Measurements from ENCODE around the gene PTGER2. TPM values are rescaled to one million over a fixed set of nuclear protein-coding genes. Genes with fewer than 3 reads are reported as not detected.

Gene PTGER2
- total RNA-seq, 4 donors from 2014 or later, result 0.25 to 0.78 TPM; not detected in 2

- in situ Hi-C loops (cut with MboI; ENCODE audit: low sequenced_read_pairs in 4 of 4) (no loop called here), intact Hi-C loops (cut with DNase I; ENCODE audit: low total_unique reads) (no loop called here)
- no peak overlapping the region for H3K4me3 ChIP-seq
- TF ChIP-seq CTCF (IDR thresholded peaks at IDR 0.05 in 4 of 5, conservative IDR thresholded peaks at IDR 0.05 in 1 of 5), result no peak
- no peaks in the 10 kb centered on the region for H3K9me3 ChIP-seq
- H3K4me1 ChIP-seq, result no peaks in the 10 kb centered on the region
- no peaks in the 10 kb centered on the region for H3K27me3 ChIP-seq
- ATAC-seq (no peak), DNase-seq (no peak)
- H3K27ac ChIP-seq, result no peak overlapping the region
- no peaks in the 10 kb centered on the region for H3K36me3 ChIP-seq
Observed at GRCh38 chr14:52338051-52338681, 24.1 kb downstream of the PTGER2 start.

GRCh38 chr14:52339262-52339661 is 25.1 kb downstream of the PTGER2 start:
- ATAC-seq (no peak), DNase-seq (no peak)
- Histone ChIP-seq H3K27ac (no peak overlapping the region), H3K4me1 (no peaks in the 10 kb centered on the region), H3K9me3 (no peaks in the 10 kb centered on the region), H3K36me3 (no peaks in the 10 kb centered on the region), H3K4me3 (no peak overlapping the region), H3K27me3 (no peaks in the 10 kb centered on the region)
- intact Hi-C loops (cut with DNase I; ENCODE audit: low total_unique reads), result no loop called here
- TF ChIP-seq CTCF (IDR thresholded peaks at IDR 0.05 in 4 of 5, conservative IDR thresholded peaks at IDR 0.05 in 1 of 5) (no peak), POLR2A (IDR thresholded peaks at IDR 0.05) (no peak)
- in situ Hi-C loops (cut with MboI; ENCODE audit: low sequenced_read_pairs in 4 of 4), result no loop called here

DNA sequence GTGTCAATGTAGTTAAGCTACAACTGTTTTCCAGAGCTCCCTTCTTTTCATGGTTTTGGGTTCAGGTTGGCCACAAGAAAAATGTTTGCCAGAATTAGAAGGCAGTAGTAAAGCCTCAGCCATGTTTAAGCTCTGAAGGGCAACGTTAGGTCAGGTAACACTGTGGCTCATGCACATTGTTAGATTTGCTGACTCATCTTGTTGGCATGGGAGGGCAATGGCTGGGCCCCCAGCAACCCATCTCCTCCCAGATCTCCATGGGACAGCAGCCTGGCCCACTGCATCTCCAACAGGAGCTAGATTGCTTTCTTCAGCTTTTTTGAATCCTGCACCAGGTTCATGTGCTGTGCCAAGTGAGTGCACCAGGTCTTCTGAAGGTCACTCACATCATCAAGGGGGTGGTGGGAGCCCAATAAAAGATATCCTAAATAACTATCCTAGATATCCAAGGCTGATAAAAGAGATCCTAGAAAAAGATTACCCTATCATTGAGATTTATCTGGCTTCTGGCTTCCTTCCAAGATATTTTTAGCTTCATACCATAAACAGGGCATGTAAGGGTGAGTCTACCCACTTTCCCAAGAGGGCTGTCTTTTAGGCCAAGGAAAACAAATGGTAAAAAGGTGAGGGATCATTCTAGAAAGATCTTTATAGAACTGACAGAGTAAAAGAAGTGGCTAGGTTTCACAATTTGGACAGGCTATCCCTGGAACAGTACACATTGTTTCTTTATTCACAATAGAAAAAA is 28.9 kb downstream of the PTGER2 start:
- Histone ChIP-seq H3K9me3 (no peaks in the 10 kb centered on the region), H3K27ac (no peak overlapping the region), H3K36me3 (no peaks in the 10 kb centered on the region), H3K4me1 (no peaks in the 10 kb centered on the region), H3K4me3 (no peak overlapping the region), H3K27me3 (no peaks in the 10 kb centered on the region)
- in situ Hi-C loops (cut with MboI; ENCODE audit: low sequenced_read_pairs in 4 of 4), result no loop called here
- DNase-seq (no peak), ATAC-seq (no peak)
- TF ChIP-seq CTCF (IDR thresholded peaks at IDR 0.05 in 4 of 5, conservative IDR thresholded peaks at IDR 0.05 in 1 of 5), result no peak
- intact Hi-C loops (cut with DNase I; ENCODE audit: low total_unique reads), result no loop called here

DNA sequence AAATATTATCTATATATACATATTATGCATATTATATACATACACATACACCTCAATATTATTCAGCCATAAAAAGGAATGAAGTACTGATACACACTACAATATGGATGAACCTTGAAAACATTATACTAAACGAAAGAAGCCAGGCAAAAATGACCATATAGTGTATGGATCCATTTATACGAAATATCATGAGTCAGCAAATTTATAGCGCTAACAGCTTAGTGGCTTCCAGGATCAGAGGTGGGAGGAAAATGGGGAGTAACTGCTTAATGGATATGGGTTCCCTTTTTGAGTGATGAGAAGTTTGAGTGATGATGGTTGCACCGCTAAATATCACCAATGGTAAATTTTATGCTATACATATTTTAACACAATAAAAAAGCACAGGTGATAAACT is 32.7 kb downstream of the PTGER2 start:
- no peaks in the 10 kb centered on the region for H3K27me3 ChIP-seq
- no peaks in the 10 kb centered on the region for H3K36me3 ChIP-seq
- ATAC-seq (no peak), DNase-seq (no peak)
- H3K4me3 ChIP-seq, result no peak overlapping the region
- peaks cover 0 to 3% of the 10 kb centered on the region in 2 donors for H3K4me1 ChIP-seq
- TF ChIP-seq POLR2A (IDR thresholded peaks at IDR 0.05), result no peak
- no peak for TF ChIP-seq CTCF (IDR thresholded peaks at IDR 0.05 in 4 of 5, conservative IDR thresholded peaks at IDR 0.05 in 1 of 5)
- H3K9me3 ChIP-seq, result no peaks in the 10 kb centered on the region
- in situ Hi-C loops (cut with MboI; ENCODE audit: low sequenced_read_pairs in 4 of 4) (no loop called here), intact Hi-C loops (cut with DNase I; ENCODE audit: low total_unique reads) (no loop called here)
- no peak overlapping the region for H3K27ac ChIP-seq
